A673 (cell line): ENCODE measurements around the gene HELZ. TPM values are rescaled to one million over a fixed set of nuclear protein-coding genes. Genes with fewer than 3 reads are reported as not detected.

Source experiments
- BruUV-seq: library from RNA; stranded (reverse); fragments of 400-500 nt; replicated peaks from 2 replicates; lab custom pipeline; 2021; lab: Mats Ljungman, UMichigan
- CTCF ChIA-PET: fragments of 300-600 bp; sonication (Branson Sonifier 250); formaldehyde crosslinking; loops from one replicate; lab custom pipeline; 2022; ENCODE audit warnings: antibody characterized with exemption; lab: Charles Lee
- POLR2A ChIA-PET: fragments of 300-600 bp; sonication (Branson Sonifier 250); formaldehyde crosslinking; loops from one replicate; lab custom pipeline; 2022; ENCODE audit warnings: antibody characterized with exemption; ENCODE audit not compliant: low non-redundant PET; lab: Charles Lee
- DNase-seq: peaks from one replicate; pipeline ENCODE4 v3.0.0-alpha.2; 2015; ENCODE audit warnings: low spot score
- H3K27ac ChIP-seq: fragments of 200-600 bp; sonication (generic); 2 replicates; pipeline ENCODE4 v1.5.1; 2016; ENCODE audit warnings: mixed run types, low read depth, mild to moderate bottlenecking, mixed read lengths, antibody characterized with exemption, low read length; ENCODE audit not compliant: poor library complexity, severe bottlenecking
- H3K27me3 ChIP-seq: fragments of 200-600 bp; sonication (generic); replicated peaks from 2 replicates; pipeline ENCODE4 v1.6.1; 2017; ENCODE audit warnings: mixed run types, low read depth, mild to moderate bottlenecking, mixed read lengths, antibody characterized with exemption, low read length; ENCODE audit not compliant: insufficient read depth, poor library complexity
- H3K36me3 ChIP-seq: fragments of 200-600 bp; sonication (generic); 2 replicates; pipeline ENCODE4 v1.6.1; 2016; ENCODE audit warnings: mixed run types, mild to moderate bottlenecking, mixed read lengths, antibody characterized with exemption, low read length; ENCODE audit not compliant: insufficient read depth, poor library complexity, severe bottlenecking
- H3K4me1 ChIP-seq: fragments of 200-600 bp; sonication (generic); 2 replicates; pipeline ENCODE4 v1.6.1; 2017; ENCODE audit warnings: mixed run types, mild to moderate bottlenecking, mixed read lengths, antibody characterized with exemption, low read length; ENCODE audit not compliant: insufficient read depth, poor library complexity, severe bottlenecking
- H3K4me3 ChIP-seq: fragments of 200-600 bp; sonication (generic); 2 replicates; pipeline ENCODE4 v1.5.1; 2016; ENCODE audit warnings: low read depth, mixed run types, mild to moderate bottlenecking, mixed read lengths, low read length; ENCODE audit not compliant: poor library complexity, severe bottlenecking
- H3K9me3 ChIP-seq: fragments of 200-600 bp; sonication (generic); 2 replicates; pipeline ENCODE4 v1.6.1; 2016; ENCODE audit warnings: mixed run types, low read depth, mild to moderate bottlenecking, mixed read lengths, antibody characterized with exemption, low read length; ENCODE audit not compliant: poor library complexity, severe bottlenecking
- CTCF ChIP-seq: fragments of 300-800, 200-600 bp; sonication (generic); conservative IDR thresholded peaks from 2 replicates; pipeline ENCODE4 v1.5.1; 2017; ENCODE audit warnings: low read depth, mild to moderate bottlenecking, antibody characterized with exemption, low read length, moderate library complexity, mixed read lengths
- EZH2 ChIP-seq: fragments of 200-600 bp; sonication (generic); IDR thresholded peaks from 2 replicates; pipeline ENCODE4 v1.6.1; 2017; ENCODE audit warnings: borderline replicate concordance, low read depth, mild to moderate bottlenecking, mixed read lengths, antibody characterized with exemption, low read length; ENCODE audit not compliant: poor library complexity, severe bottlenecking
- intact Hi-C: fragments of 100-400 bp; cut with micrococcal nuclease; formaldehyde crosslinking; loops from one replicate; pipeline ENCODE4 v1.10.0; 2022; ENCODE audit not compliant: unreplicated experiment
- total RNA-seq: library from RNA; stranded (reverse); gene quantifications from 2 replicates; pipeline ENCODE4 v1.2.3, GENCODE V29; 2021

The HELZ gene
- total RNA-seq, 1 experiment from 2014 or later = 57.3 TPM

GRCh38 chr17:67113486-67113885, 131.5 kb downstream of the HELZ start:
- Histone ChIP-seq H3K4me1 (no peaks in the 10 kb centered on the region), H3K36me3 (peaks cover 21% of the 10 kb centered on the region), H3K4me3 (no peak overlapping the region), H3K27me3 (no peaks in the 10 kb centered on the region), H3K27ac (no peak overlapping the region), H3K9me3 (no peaks in the 10 kb centered on the region)
- ChIA-PET POLR2A (no interaction called here), CTCF (no interaction called here)
- no TSS peak for BruUV-seq
- TF ChIP-seq CTCF (no peak), EZH2 (no peak)
- no peak for DNase-seq
- intact Hi-C loops = no loop called here

- POLR2A ChIA-PET = interaction anchor here (0.9 kb wide), 1 partner anchor 161 kb away, joined by 5 read pairs; no protein-coding TSS in a partner anchor
- Histone ChIP-seq H3K4me1 (no peaks in the 10 kb centered on the region), H3K27ac (no peak overlapping the region), H3K27me3 (no peaks in the 10 kb centered on the region), H3K36me3 (peaks cover 38% of the 10 kb centered on the region), H3K4me3 (no peak overlapping the region), H3K9me3 (no peaks in the 10 kb centered on the region)
- no TSS peak for BruUV-seq
- intact Hi-C loops = no loop called here
- TF ChIP-seq EZH2 (no peak), CTCF (no peak)
- CTCF ChIA-PET = no interaction called here
- no peak for DNase-seq
Measured at GRCh38 chr17:67111808-67112207, 133.2 kb downstream of the HELZ start.

GRCh38 chr17:67111327-67111726, 133.7 kb downstream of the HELZ start:
- intact Hi-C loops = no loop called here
- BruUV-seq = no TSS peak
- no peaks in the 10 kb centered on the region for H3K9me3 ChIP-seq

More at GRCh38 chr17:67111327-67111726, 133.7 kb downstream of the HELZ start:
- POLR2A ChIA-PET = no interaction called here
- DNase-seq = no peak
- H3K27ac ChIP-seq = no peak overlapping the region
- H3K36me3 ChIP-seq = peaks cover 41% of the 10 kb centered on the region
- H3K27me3 ChIP-seq = no peaks in the 10 kb centered on the region
- no peak overlapping the region for H3K4me3 ChIP-seq
- TF ChIP-seq CTCF = no peak
- TF ChIP-seq EZH2 = no peak
- CTCF ChIA-PET = no interaction called here
- no peaks in the 10 kb centered on the region for H3K4me1 ChIP-seq
